GM12892 (cell line): Measurements from ENCODE around the gene EPN2.

ENCODE experiments used
- POLR2A ChIP-seq: IDR thresholded peaks from 2 replicates; pipeline ENCODE4 v1.6.1; 2011; ENCODE audit warnings: low read depth, low read length, control low read depth
- POLR2AphosphoS5 ChIP-seq: IDR thresholded peaks from 2 replicates; pipeline ENCODE4 v1.6.1; 2011; ENCODE audit warnings: low read depth, low read length, control low read depth

DNA sequence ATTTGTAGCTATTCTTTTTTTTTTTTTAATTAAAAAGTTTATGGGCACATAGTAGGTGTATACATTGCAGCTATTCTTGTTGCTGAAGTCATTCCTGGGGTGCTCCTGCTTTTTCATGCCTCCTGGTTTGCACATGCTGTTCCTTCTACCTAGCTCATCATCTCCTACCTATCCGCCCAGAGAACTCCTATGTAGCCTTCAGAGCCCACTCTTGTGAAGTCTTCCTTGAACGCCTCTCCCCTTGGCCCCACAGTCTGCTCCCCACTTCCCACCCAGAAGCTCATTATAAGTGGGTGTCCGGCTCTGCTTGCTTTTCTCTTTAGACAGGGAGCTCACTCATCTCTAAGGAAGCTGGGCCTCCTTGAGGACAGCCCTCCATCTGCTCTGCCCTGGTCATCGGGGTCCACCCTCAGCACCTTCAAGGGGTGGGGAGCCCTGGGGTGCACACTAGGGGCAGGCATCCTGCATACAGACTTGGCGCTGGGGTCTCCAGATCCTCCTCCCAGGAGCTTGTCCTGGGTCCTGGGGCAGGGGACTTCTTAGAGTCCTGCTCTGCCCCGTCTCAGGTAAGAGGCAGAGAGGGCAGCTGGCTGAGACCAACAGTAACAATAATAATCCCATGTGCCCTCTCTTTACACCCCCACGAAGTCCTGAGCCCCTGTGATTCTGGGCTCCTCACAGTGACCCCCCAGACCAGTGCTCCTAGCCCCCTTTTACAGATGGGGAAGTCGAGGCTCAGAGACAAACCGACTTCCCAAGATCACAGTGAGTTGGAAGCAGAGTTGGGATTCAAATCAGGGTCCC lies 128.9 kb downstream of the EPN2 start:
- no peak for TF ChIP-seq POLR2AphosphoS5
- no peak for TF ChIP-seq POLR2A
